CD4-positive, alpha-beta T cell treated with Interleukin-15 for 1 hour (primary cell): ENCODE results near the gene ST8SIA1.

Source experiments
- DNase-seq: peaks from one replicate; pipeline ENCODE4 v3.0.0-alpha.2; 2020

Gene ST8SIA1

GRCh38 chr12:22282283-22282682 lies 52.2 kb downstream of the ST8SIA1 start:
- no peak for DNase-seq

- no peak for DNase-seq
These were observed 57.6 kb downstream of the ST8SIA1 start for GRCh38 chr12:22276867-22277266.

- DNase-seq = no peak
These were observed 58.2 kb downstream of the ST8SIA1 start for GRCh38 chr12:22276313-22276712.

- DNase-seq = no peak
These were observed 58.7 kb downstream of the ST8SIA1 start for GRCh38 chr12:22275843-22276242.

GRCh38 chr12:22272335-22273151 lies 62.0 kb downstream of the ST8SIA1 start:
- no peak for DNase-seq

- DNase-seq = no peak
These were observed 63.5 kb downstream of the ST8SIA1 start for GRCh38 chr12:22271023-22271422.

- DNase-seq = no peak
These were observed 65.5 kb downstream of the ST8SIA1 start for GRCh38 chr12:22268973-22269372.

- no peak for DNase-seq
These were observed 66.1 kb downstream of the ST8SIA1 start for GRCh38 chr12:22268406-22268805.

GRCh38 chr12:22266101-22266500 lies 68.4 kb downstream of the ST8SIA1 start:
- no peak for DNase-seq

- DNase-seq = no peak
These were observed 70.1 kb downstream of the ST8SIA1 start for GRCh38 chr12:22264380-22264779.

GRCh38 chr12:22262309-22262708 lies 72.2 kb downstream of the ST8SIA1 start:
- no peak for DNase-seq

GRCh38 chr12:22257100-22257499 lies 77.4 kb downstream of the ST8SIA1 start:
- no peak for DNase-seq

- no peak for DNase-seq
These were observed 77.9 kb downstream of the ST8SIA1 start for GRCh38 chr12:22256605-22257004.

- DNase-seq = no peak
These were observed 78.5 kb downstream of the ST8SIA1 start for GRCh38 chr12:22256041-22256441.

- DNase-seq = no peak
These were observed 79.4 kb downstream of the ST8SIA1 start for GRCh38 chr12:22255097-22255496.

- no peak for DNase-seq
These were observed 80.0 kb downstream of the ST8SIA1 start for GRCh38 chr12:22254478-22254877.

GRCh38 chr12:22252057-22252456 lies 82.5 kb downstream of the ST8SIA1 start:
- no peak for DNase-seq

GRCh38 chr12:22250762-22251161 lies 83.7 kb downstream of the ST8SIA1 start:
- DNase-seq = no peak

- no peak for DNase-seq
These were observed 85.9 kb downstream of the ST8SIA1 start for GRCh38 chr12:22248571-22249115.

- no peak for DNase-seq
These were observed 86.4 kb downstream of the ST8SIA1 start for GRCh38 chr12:22248121-22248520.

GRCh38 chr12:22246217-22246846 lies 88.2 kb downstream of the ST8SIA1 start:
- no peak for DNase-seq

- DNase-seq = no peak
These were observed 91.8 kb downstream of the ST8SIA1 start for GRCh38 chr12:22242726-22243125.

- DNase-seq = no peak
These were observed 96.3 kb downstream of the ST8SIA1 start for GRCh38 chr12:22238211-22238610.

GRCh38 chr12:22234561-22234960 lies 99.9 kb downstream of the ST8SIA1 start:
- DNase-seq = no peak
